GM18870 (cell line): Measurements from ENCODE around the gene GID8.
A peak's percentile ranks its signal among the peaks of the same experiment; 100 is the strongest.

Experiments used
- ATAC-seq: cut with Tn5 transposase; IDR thresholded peaks from one replicate; pipeline ENCODE4 v1.9.1; 2021; ENCODE audit warnings: moderate library complexity; ENCODE audit not compliant: unreplicated experiment

The GID8 gene

GRCh38 chr20:62967628-62968351, 29.8 kb downstream of the GID8 start:
- no peak for ATAC-seq

GRCh38 chr20:62968378-62969178, 30.6 kb downstream of the GID8 start:
- no peak for ATAC-seq

- ATAC-seq: no peak
Observed at GRCh38 chr20:62969179-62969760, 31.3 kb downstream of the GID8 start.

- ATAC-seq: no peak
Observed at GRCh38 chr20:62969939-62970306, 32.0 kb downstream of the GID8 start.

GRCh38 chr20:62970307-62971210, 32.6 kb downstream of the GID8 start:
- no peak for ATAC-seq

- ATAC-seq: no peak
Observed at GRCh38 chr20:62971211-62971949, 33.4 kb downstream of the GID8 start.

GRCh38 chr20:62971950-62972844, 34.2 kb downstream of the GID8 start:
- no peak for ATAC-seq

GRCh38 chr20:62972845-62973745, 35.1 kb downstream of the GID8 start:
- no peak for ATAC-seq

GRCh38 chr20:62975251-62975760, 37.4 kb downstream of the GID8 start:
- no peak for ATAC-seq

GRCh38 chr20:62975812-62976508, 38.0 kb downstream of the GID8 start:
- no peak for ATAC-seq

- ATAC-seq: no peak
Observed at GRCh38 chr20:62976886-62977285, 38.9 kb downstream of the GID8 start.

- peak; percentile 64 for ATAC-seq
Observed at GRCh38 chr20:62977613-62978560, 39.9 kb downstream of the GID8 start.

- ATAC-seq: no peak
Observed at GRCh38 chr20:62978561-62978943, 40.6 kb downstream of the GID8 start.

GRCh38 chr20:62979310-62979709, 41.4 kb downstream of the GID8 start:
- ATAC-seq: no peak

GRCh38 chr20:62979876-62980373, 42.0 kb downstream of the GID8 start:
- no peak for ATAC-seq

GRCh38 chr20:62980380-62980960, 42.5 kb downstream of the GID8 start:
- ATAC-seq: no peak
